Measurements from ENCODE around the gene LRRC28. TPM values are rescaled to one million over a fixed set of nuclear protein-coding genes. Genes with fewer than 3 reads are reported as not detected.

LRRC28 gene
- total RNA-seq, 1 donor, result 27.6 TPM

- peak; percentile 59 for DNase-seq (ENCODE audit: low read depth)
- no peak overlapping the region for H3K4me3 ChIP-seq (ENCODE audit: low read depth, low read length)
Observed at GRCh38 chr15:99438691-99439523, 187.6 kb downstream of the LRRC28 start.

GRCh38 chr15:99439524-99439835, 188.2 kb downstream of the LRRC28 start:
- TF ChIP-seq, protein P1, sequence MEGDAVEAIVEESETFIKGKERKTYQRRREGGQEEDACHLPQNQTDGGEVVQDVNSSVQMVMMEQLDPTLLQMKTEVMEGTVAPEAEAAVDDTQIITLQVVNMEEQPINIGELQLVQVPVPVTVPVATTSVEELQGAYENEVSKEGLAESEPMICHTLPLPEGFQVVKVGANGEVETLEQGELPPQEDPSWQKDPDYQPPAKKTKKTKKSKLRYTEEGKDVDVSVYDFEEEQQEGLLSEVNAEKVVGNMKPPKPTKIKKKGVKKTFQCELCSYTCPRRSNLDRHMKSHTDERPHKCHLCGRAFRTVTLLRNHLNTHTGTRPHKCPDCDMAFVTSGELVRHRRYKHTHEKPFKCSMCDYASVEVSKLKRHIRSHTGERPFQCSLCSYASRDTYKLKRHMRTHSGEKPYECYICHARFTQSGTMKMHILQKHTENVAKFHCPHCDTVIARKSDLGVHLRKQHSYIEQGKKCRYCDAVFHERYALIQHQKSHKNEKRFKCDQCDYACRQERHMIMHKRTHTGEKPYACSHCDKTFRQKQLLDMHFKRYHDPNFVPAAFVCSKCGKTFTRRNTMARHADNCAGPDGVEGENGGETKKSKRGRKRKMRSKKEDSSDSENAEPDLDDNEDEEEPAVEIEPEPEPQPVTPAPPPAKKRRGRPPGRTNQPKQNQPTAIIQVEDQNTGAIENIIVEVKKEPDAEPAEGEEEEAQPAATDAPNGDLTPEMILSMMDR (IDR thresholded peaks at IDR 0.05; ENCODE audit: insufficient read depth, low read depth, low read length), result no peak
- H3K4me3 ChIP-seq (ENCODE audit: low read depth, low read length), result no peak overlapping the region
- no peak for DNase-seq (ENCODE audit: low read depth)

More at GRCh38 chr15:99438691-99439523, 187.6 kb downstream of the LRRC28 start:
- TF ChIP-seq, protein P1 (IDR thresholded peaks at IDR 0.05; ENCODE audit: insufficient read depth, low read depth, low read length), result no peak

GRCh38 chr15:99440029-99440428, 188.7 kb downstream of the LRRC28 start:
- no peak for DNase-seq (ENCODE audit: low read depth)
- no peak overlapping the region for H3K4me3 ChIP-seq (ENCODE audit: low read depth, low read length)
- TF ChIP-seq, protein P1 (IDR thresholded peaks at IDR 0.05; ENCODE audit: insufficient read depth, low read depth, low read length), result no peak

Other genes starting within 250 kb of the LRRC28 start
- 0.32 TPM in 1 of 2 replicates, not detected in the other for gene PGPEP1L, start 243.7 kb upstream of the LRRC28 start, total RNA-seq
- 5.6 and 8.4 TPM in 2 replicates for gene SYNM, start 146.4 kb upstream of the LRRC28 start, total RNA-seq
- gene TTC23, start 1.9 kb upstream of the LRRC28 start, total RNA-seq, result 20.9 and 28.5 TPM in 2 replicates